Stimulated activated CD8-positive, alpha-beta memory T cell treated with anti-CD3 and anti-CD28 coated beads, Interleukin-4, amount 100 ng/mL, for 1 hour (primary cell): ENCODE measurements around the gene PTDSS2.
"Not testable (repeated sequence)": the region's sequence is repeated elsewhere in the genome, so short reads cannot be mapped to it uniquely, and the experiment has no call there.

Source experiments
- DNase-seq, 2 donors: peaks; one replicate each; pipeline ENCODE4 v3.0.0-alpha.2; 2020; ENCODE audit warnings: low read depth in 2 of 2, low spot score in 1 of 2

Gene PTDSS2

DNA sequence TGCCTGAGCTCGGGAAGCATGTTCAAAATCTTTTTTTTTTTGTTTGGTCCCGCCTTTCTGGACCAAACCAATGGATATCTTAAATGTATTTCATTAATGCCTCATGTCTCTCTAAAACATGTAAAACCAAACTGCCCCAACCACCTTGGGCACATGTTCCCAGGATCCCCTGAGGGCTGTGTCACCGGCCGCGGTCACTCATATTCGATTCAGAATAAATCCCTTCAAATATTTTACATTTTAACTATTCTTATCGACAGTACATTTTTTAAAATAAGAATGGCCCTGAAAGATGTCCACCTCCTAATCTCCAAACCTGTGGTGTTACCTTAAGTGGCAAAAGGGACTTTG is 54.9 kb downstream of the PTDSS2 start:
- DNase-seq: no peak

GRCh38 chr11:506238-506994 is 56.3 kb downstream of the PTDSS2 start:
- DNase-seq: peak; percentile 92 to 94

DNA sequence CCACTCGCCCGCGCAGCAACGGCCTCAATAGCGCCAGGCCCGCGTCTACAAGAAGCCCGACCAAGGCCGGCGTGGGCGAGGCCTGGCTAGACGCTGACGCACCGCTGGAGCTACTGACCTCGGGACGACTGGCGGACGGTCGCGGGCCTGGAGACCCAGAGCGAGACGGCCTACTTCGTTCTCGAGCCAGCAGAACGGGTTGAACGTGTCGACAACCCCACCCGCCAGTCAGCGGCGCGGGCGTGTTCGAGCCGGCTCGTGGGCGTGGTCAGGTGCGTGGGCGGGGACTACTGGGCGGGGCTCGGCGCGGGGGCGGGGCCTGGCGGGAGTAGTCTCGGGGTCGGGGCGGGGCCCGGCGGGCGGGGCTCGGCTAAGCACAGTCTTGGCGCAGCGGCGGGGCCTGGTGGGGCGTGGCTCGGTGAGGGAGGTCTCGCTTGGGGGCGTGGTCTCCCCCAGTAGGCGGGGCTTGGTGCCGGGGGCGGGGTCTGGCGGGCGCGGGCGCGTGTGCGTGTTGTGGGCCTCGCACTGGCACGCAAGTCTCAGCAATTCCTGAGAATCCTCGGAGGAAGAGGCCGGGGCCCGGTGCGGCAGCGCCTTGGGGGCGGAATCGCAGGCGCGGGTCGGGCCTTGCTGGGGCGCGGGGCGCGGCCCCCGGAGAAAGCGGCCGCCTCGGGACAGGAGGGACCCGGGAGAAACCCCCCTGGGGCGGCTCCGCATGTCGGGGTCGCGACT is 57.1 kb downstream of the PTDSS2 start, which contains the start of gene RNH1:
Gene RNH1 (minus strand): TSS at position 248 of the 732 bp plus-strand sequence. CDS start 5,080 bp downstream, outside the sequence.
- DNase-seq: peak; percentile 99

- no peak for DNase-seq
These were observed 57.8 kb downstream of the PTDSS2 start for GRCh38 chr11:507727-508515.

DNA sequence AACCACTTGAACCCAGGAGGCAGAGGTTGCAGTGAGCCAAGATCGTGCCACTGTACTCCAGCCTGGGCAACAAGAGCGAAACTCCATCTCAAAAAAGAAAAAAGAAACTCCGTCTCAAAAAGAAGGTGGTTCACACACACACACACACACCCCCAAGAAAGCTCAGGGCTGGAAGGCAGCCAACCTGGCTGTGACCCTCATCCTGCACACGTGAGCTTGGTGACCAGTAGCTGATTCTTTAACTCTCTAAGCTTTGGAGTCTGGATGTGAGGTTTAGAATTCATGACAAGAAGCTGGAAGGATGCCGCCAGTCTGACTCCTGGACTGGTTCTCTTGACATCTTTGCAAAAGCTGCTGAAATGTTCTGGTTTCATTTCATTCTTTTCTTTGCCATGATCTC is 58.9 kb downstream of the PTDSS2 start:
- DNase-seq: no peak

- DNase-seq: no peak
These were observed 62.9 kb downstream of the PTDSS2 start for GRCh38 chr11:512761-513595.

GRCh38 chr11:514606-515005 is 64.5 kb downstream of the PTDSS2 start:
- DNase-seq: no peak

GRCh38 chr11:515131-515530 is 65.1 kb downstream of the PTDSS2 start:
- no peak for DNase-seq

DNA sequence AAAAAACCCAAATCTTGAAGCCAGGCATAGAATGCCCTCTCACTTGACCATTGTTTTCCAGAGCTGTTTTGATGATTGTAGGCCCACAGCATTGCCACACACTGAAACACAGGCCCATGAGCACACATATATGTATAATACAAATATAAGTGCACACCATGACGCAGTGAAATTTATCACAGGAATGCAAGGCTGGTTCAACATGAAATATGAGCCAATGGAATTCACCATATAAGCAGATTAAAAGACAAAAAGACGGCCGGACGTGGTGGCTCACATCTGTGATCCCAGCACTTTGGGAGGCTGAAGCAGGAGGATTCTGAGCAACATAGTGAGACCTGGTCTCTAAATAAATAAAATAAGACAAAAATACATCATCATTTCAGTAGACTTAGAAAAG is 66.3 kb downstream of the PTDSS2 start:
- no peak for DNase-seq

DNA sequence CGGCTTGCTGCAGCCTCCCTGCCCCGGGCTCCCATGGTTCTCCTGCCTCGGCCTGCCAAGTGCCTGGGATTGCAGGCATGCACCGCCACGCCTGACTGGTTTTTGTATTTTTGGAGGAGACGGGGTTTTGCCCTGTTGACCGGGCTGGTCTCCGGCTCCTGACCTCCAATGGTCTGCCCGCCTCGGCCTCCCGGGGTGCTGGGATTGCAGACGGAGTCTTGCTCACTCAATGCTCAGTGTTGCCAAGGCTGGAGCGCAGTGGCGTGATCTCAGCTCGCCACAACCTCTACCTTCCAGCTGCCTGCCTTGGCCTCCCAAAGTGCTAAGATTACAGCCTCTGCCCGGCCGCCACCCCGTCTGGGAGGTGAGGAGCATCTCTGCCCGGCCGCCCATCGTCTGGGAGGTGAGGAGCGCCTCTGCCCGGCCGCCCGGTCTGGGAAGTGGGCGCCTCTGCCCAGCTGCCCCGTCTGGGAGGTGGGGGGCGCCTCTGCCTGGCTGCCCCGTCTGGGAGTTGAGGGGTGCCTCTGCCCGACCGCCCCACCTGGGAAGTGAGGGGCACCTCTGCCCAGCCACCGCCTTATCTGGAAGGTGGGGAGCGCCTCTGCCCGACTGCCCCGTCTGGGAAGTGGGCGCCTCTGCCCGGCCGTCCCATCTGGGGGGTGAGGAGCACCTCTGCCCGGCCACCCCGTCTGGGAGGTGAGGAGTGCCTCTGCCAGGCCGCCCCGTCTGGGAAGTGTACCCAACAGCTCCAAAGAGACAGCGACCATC is 67.0 kb downstream of the PTDSS2 start:
- DNase-seq: not testable (repeated sequence)

DNA sequence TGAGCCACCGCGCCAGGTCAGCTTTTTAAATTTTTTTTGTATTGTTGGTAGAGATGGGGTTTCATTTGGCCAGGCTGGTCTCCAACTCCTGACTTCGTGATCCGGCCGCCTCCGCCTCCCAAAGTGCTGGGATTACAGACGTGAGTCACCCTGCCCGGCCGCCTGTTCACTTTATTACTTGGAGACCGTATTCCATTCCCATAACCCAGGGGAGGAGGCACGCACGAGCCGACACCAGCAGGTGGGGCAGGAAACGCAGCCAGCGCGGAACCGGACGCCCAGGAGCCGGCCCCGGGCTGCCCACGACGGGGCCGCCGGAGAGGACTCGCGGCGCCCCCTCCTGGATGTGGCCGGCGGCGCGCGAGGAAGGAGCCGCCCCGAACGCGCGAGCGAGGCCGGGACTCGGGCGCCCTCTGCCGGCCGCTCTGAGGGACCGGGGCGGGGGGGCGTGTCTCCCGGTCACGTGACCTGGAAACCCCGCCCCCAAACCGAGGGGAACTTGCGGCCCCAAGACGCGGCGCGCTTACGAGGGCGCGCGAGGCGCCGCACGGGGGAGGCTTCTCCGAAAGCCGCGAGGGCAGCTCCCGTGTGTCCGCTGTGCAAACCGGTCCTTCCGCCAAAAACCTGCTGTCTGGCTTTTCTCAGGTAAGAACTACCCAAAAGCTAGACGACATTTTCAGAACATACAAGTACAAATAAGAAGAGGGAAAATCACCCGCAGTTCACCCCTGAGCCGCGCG is 68.6 kb downstream of the PTDSS2 start:
- peak; percentile 79 to 80 for DNase-seq

DNA sequence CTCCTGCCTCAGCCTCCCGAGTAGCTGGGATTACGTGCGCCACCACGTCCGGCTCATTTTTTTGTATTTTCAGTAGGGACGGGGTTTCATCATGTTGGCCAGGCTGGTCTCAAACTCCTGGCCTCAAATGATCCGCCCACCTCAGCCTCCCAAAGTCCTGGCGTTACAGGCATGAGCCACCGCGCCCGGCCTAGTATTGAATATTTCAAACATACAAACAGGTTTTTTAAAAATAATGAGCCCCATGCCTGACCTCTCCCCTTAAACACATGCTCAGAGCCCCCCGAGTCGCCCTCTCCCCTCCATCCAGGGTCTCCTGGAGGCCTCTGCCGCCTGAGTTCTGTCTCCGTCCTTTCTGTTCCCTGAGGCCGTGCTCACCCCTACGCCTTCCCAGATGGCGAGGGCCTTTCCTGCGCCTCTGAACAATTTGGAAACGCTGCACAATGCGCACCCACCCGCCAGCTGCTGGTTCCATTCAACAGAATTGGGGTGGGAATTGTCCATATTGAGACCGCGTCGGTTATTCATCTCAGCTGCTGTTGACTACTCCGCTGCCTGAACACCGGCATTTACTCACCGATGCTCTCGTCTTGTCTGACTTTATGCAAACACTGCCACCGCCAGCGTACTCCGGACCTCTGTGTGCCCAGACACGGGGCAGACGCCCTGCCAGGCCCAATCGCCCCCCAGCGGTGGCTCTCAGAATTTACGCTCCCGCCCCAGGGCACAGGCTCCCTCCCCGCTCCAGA is 70.5 kb downstream of the PTDSS2 start:
- DNase-seq: no peak

DNA sequence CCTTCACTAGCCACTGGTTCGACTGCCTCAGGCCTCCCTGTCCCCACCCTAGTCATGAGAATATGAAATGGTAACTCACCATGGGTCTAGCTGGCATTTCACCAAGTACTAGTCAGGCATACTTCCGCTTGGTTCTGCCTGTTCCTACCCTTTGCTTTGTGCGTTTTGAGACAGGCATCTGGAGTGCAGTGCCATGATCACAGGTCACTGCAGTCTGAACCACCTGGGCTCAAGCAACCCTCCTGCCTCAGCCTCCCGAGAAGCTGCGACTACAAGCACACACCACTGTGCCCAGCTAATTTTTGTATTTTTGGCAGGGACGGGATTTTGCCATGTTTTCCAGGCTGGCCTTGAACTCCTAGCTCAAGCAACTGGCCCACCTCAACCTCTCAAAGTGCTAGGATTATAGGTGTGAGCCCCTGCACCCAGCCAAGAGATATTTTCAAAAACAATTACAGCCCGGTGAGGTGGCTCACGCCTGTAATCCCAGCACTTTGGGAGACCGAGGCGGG is 71.2 kb downstream of the PTDSS2 start:
- no peak for DNase-seq

DNA sequence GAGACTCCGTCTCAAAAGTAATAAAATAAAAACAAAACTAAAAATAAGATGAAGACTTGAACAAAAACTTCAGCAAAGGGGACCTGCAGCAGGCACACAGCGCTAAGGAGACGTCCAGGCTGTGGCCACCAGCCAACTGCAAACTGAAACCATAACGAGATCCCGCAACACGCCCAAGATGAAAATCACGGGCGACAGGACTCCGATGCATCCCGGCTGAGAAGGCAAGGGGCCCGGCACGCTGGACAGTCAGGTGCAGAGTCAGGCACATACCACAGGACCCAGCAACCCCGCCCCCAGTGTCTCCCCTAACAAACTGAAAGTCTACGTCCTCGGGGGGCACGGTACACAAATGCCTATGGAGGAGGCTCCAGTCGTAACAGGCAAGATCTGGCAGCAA is 76.1 kb downstream of the PTDSS2 start:
- no peak for DNase-seq

DNA sequence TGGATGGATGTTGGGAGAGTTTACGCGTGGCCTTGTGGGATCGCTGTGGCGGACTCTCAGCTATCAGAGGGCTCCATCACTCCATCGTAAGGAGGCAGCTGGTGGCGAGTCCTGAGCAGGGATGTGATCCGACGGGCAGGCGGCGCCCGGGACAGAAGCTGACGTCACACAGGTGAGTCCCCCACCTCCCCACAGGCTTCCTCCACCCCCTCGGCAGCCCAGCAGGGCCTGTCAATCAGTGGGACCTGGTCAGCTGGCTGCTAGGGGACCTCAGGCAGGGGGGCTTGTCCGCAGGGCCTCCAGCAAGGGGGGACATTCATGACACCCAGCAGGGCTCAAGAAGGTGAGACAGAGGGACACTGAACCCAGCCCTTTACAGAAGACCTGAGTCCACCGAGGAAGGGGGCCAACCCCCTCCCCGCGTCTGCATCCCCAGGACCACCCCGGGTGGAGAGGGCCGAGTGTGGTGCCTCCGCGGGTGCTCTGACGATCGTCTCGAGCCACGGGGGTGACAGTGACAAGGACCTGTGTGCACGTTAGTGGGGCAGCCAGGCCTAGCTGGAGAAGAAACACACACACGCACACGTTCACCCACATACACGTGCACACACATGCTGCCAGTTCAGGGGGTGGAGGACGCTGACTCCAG is 78.2 kb downstream of the PTDSS2 start:
- no peak for DNase-seq

GRCh38 chr11:528815-529727 is 79.0 kb downstream of the PTDSS2 start:
- no peak for DNase-seq
